ENCODE data around the gene SEC16B.

The SEC16B gene

GRCh38 chr1:177902266-177902665 is 67.6 kb downstream of the SEC16B start:
- DNase-seq = no peak

DNA sequence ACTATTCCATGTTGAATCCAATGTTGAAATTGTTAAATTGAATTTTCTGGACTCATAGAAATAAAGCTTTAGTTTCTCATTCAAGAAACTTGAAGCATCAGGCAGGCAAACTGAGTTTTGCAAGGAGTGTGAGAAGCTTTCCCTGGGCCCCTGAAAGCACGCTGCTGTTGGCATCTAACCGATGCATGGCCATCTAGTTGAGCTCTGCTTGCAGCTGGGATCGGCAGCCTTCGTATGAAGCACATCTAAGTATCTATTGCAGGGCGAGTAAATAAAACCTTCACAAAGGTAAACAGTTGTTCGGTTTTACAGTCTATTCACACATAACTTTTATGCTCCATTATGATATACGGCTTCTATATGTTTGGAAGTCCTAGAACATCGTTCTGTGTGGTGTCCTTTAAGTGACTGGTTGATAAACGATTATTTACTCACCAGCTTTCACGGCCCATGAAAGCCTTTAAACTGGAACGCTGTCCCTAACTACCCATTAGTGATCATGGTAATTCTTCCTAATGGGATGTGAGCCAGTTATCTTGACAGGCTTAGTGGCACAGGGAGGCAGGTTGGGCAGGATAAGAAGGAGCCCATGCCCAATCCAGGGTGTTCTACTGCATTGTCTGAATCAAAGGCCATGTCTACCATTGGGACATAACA is 71.7 kb downstream of the SEC16B start:
- DNase-seq = no peak

GRCh38 chr1:177897281-177897997 is 72.4 kb downstream of the SEC16B start:
- DNase-seq = no peak

Data from GDM1 (cell line).